Right lobe of liver (tissue), 4 donors: ENCODE data around the gene ADAMTS19.

Source experiments
- POLR2A ChIP-seq: fragments of 450-650 bp; IDR thresholded peaks from one replicate; pipeline ENCODE4 v1.6.1; 2017; ENCODE audit warnings: antibody characterized with exemption, mild to moderate bottlenecking
- TF ChIP-seq, protein P1 (sequence below), 4 donors: fragments of 200-600 bp in 3 of 4; fragments of 450-650 bp in 1 of 4; IDR thresholded peaks; one replicate each; pipeline versions ENCODE4 v1.5.1 to v1.8.0; 2016 to 2022; ENCODE audit warnings: antibody characterized with exemption in 4 of 4, mild to moderate bottlenecking in 2 of 4
- donor health status: DM: no; HTN: no; CAD: no.
- donor health status: DM: no; HTN: no; CAD: no.
- donor health status: DM: no; HTN: yes; CAD: no.

DNA sequence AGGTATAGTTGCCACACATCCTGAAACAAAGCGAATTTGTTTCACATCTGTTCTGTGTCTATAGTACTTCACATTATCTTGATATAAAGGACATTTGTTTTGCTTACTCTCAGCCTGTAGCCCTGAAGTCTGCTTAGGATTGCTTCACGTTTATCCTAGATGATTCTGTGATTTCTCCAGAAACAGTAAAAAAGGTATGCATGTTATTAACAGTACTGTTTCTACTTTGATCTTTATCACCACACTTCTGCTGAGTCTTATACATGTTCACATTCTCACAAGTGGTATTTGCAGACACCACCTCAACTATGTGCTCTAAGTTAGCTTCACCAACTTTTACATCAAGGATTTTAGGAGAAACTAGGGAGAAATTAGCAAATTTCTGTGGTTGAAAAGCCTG, 47.4 kb upstream of the ADAMTS19 start:
- TF ChIP-seq, protein P1, sequence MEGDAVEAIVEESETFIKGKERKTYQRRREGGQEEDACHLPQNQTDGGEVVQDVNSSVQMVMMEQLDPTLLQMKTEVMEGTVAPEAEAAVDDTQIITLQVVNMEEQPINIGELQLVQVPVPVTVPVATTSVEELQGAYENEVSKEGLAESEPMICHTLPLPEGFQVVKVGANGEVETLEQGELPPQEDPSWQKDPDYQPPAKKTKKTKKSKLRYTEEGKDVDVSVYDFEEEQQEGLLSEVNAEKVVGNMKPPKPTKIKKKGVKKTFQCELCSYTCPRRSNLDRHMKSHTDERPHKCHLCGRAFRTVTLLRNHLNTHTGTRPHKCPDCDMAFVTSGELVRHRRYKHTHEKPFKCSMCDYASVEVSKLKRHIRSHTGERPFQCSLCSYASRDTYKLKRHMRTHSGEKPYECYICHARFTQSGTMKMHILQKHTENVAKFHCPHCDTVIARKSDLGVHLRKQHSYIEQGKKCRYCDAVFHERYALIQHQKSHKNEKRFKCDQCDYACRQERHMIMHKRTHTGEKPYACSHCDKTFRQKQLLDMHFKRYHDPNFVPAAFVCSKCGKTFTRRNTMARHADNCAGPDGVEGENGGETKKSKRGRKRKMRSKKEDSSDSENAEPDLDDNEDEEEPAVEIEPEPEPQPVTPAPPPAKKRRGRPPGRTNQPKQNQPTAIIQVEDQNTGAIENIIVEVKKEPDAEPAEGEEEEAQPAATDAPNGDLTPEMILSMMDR (IDR thresholded peaks at IDR 0.05) = no peak
- no peak for TF ChIP-seq POLR2A
